Liver (tissue), 3 donors: ENCODE data around the gene ARID5B.

Source experiments
- FOXA1 ChIP-seq: IDR thresholded peaks from 2 replicates; pipeline ENCODE4 v1.6.1; 2016; ENCODE audit warnings: antibody characterized with exemption
- GABPA ChIP-seq, 2 donors: IDR thresholded peaks in 1 of 2; conservative IDR thresholded peaks in 1 of 2; 2 replicates each; pipeline ENCODE4 v1.6.1; 2016; ENCODE audit warnings: antibody characterized with exemption in 2 of 2, mild to moderate bottlenecking in 1 of 2, moderate library complexity in 1 of 2
- JUND ChIP-seq, 2 donors: IDR thresholded peaks; 2 replicates each; pipeline ENCODE4 v1.6.1; 2016; ENCODE audit warnings: antibody characterized with exemption in 2 of 2
- RAD21 ChIP-seq, 2 donors: IDR thresholded peaks; 2 replicates each; pipeline ENCODE4 v1.6.1; 2016; ENCODE audit warnings: antibody characterized with exemption in 2 of 2, mild to moderate bottlenecking in 2 of 2
- RXRA ChIP-seq, 2 donors: IDR thresholded peaks; 2 replicates each; pipeline ENCODE4 v1.6.1; 2017 to 2018; ENCODE audit warnings: antibody characterized with exemption in 2 of 2, mild to moderate bottlenecking in 1 of 2
- SP1 ChIP-seq: IDR thresholded peaks from 2 replicates; pipeline ENCODE4 v1.6.1; 2018; ENCODE audit warnings: antibody characterized with exemption, mild to moderate bottlenecking
- TF ChIP-seq, protein P1 (sequence below): fragments of 150-350 bp; IDR thresholded peaks from 2 replicates; pipeline ENCODE4 v1.5.1; 2017; ENCODE audit warnings: improper control_type of control experiment, low read depth, low read length; ENCODE audit not compliant: missing input control
- TF ChIP-seq, protein P2 (sequence below): IDR thresholded peaks from 2 replicates; pipeline ENCODE4 v1.6.1; 2016; ENCODE audit warnings: antibody characterized with exemption, mild to moderate bottlenecking
- TF ChIP-seq, protein P3 (sequence below): IDR thresholded peaks from 2 replicates; pipeline ENCODE4 v1.6.1; 2016; ENCODE audit warnings: antibody characterized with exemption
- TF ChIP-seq, protein P4 (sequence below): IDR thresholded peaks from 2 replicates; pipeline ENCODE4 v1.6.1; 2016; ENCODE audit warnings: antibody characterized with exemption
- donor health status: healthy.
- donor health status: healthy.

DNA sequence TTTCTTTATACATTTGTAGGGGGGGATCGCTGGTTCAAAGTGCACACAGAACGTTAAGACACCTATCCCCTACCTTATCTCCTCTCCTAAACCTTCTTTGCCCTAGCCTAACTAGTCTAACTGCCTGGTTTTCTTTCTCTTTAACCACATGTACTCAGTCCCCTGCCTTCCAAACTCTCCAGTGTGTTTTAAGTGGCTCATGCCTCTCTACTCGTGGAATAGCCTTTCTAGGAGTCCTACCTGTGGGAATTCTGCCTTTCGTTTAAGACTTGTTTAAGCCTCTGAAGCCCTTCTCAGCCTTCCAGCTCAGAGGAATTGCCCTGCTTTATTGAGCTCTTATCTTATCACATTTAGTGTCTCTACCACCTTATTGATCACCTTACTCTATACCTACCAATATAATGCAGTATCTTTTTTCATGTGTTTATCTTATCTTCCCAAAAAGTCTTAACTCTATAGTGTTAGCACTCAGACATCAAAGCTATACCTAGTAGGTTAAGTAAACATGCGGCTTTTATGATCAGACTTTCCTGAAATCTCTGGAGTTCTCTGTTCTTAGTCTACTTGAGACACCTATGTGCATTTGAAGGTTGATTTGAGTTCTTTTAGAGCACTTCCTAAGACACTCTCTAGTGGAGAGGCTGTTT is 50.7 kb downstream of the ARID5B start:
- TF ChIP-seq, protein P1, sequence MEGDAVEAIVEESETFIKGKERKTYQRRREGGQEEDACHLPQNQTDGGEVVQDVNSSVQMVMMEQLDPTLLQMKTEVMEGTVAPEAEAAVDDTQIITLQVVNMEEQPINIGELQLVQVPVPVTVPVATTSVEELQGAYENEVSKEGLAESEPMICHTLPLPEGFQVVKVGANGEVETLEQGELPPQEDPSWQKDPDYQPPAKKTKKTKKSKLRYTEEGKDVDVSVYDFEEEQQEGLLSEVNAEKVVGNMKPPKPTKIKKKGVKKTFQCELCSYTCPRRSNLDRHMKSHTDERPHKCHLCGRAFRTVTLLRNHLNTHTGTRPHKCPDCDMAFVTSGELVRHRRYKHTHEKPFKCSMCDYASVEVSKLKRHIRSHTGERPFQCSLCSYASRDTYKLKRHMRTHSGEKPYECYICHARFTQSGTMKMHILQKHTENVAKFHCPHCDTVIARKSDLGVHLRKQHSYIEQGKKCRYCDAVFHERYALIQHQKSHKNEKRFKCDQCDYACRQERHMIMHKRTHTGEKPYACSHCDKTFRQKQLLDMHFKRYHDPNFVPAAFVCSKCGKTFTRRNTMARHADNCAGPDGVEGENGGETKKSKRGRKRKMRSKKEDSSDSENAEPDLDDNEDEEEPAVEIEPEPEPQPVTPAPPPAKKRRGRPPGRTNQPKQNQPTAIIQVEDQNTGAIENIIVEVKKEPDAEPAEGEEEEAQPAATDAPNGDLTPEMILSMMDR = no peak
- TF ChIP-seq GABPA (IDR thresholded peaks at IDR 0.05 in 1 of 2, conservative IDR thresholded peaks at IDR 0.05 in 1 of 2) (no peak), RXRA (IDR thresholded peaks at IDR 0.05) (no peak), JUND (IDR thresholded peaks at IDR 0.05) (no peak), FOXA1 (no peak), SP1 (no peak), RAD21 (IDR thresholded peaks at IDR 0.05) (no peak)
- TF ChIP-seq, protein P2, sequence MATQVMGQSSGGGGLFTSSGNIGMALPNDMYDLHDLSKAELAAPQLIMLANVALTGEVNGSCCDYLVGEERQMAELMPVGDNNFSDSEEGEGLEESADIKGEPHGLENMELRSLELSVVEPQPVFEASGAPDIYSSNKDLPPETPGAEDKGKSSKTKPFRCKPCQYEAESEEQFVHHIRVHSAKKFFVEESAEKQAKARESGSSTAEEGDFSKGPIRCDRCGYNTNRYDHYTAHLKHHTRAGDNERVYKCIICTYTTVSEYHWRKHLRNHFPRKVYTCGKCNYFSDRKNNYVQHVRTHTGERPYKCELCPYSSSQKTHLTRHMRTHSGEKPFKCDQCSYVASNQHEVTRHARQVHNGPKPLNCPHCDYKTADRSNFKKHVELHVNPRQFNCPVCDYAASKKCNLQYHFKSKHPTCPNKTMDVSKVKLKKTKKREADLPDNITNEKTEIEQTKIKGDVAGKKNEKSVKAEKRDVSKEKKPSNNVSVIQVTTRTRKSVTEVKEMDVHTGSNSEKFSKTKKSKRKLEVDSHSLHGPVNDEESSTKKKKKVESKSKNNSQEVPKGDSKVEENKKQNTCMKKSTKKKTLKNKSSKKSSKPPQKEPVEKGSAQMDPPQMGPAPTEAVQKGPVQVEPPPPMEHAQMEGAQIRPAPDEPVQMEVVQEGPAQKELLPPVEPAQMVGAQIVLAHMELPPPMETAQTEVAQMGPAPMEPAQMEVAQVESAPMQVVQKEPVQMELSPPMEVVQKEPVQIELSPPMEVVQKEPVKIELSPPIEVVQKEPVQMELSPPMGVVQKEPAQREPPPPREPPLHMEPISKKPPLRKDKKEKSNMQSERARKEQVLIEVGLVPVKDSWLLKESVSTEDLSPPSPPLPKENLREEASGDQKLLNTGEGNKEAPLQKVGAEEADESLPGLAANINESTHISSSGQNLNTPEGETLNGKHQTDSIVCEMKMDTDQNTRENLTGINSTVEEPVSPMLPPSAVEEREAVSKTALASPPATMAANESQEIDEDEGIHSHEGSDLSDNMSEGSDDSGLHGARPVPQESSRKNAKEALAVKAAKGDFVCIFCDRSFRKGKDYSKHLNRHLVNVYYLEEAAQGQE = no peak
- TF ChIP-seq, protein P3, sequence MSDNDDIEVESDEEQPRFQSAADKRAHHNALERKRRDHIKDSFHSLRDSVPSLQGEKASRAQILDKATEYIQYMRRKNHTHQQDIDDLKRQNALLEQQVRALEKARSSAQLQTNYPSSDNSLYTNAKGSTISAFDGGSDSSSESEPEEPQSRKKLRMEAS = no peak
- TF ChIP-seq, protein P4, sequence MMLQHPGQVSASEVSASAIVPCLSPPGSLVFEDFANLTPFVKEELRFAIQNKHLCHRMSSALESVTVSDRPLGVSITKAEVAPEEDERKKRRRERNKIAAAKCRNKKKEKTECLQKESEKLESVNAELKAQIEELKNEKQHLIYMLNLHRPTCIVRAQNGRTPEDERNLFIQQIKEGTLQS = no peak
